Fibroblast of the conjunctiva (primary cell): ENCODE data around the gene SERP2.

ENCODE experiments used
- DNase-seq: peaks from one replicate; pipeline ENCODE4 v3.0.0-alpha.2; 2010; ENCODE audit warnings: low read depth

The SERP2 gene

DNA sequence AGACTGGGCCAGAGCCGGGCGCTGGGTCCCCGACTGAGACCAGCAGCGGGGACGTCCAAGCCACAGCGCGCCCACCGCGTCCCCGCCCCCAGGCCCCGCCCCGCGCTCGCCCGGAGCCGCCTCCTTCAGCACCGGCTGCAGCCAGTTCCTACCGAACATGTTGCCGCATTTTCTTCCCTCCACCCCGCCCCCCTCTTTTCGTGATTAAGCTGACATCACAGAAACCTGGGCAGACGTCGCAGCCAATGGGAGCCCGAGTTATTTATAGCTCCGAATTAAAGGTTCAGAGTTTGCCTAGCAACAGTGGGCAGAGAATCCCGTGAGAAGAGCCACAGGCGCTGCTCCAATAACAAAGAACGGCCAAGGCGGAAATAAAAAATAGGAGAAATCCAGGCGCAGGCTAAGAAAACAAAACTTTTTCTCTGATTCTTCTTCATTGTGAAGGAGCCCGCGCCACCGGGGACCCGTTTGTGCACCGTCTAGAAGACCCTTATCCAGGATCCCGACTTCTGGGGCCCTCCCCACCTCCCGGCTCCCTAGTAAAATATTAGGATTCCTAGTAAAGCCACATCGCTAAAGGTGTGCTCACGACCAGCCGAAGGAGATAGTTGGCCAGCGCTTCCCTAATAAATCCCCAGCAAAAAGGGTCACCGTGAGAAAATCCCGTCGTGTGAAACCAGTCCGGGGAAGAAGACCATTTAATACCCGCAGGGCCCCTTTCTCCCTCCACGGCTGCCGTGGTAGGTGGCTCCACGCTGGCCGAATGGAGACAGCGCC, 61.7 kb downstream of the SERP2 start:
- DNase-seq: peak; percentile 96

DNA sequence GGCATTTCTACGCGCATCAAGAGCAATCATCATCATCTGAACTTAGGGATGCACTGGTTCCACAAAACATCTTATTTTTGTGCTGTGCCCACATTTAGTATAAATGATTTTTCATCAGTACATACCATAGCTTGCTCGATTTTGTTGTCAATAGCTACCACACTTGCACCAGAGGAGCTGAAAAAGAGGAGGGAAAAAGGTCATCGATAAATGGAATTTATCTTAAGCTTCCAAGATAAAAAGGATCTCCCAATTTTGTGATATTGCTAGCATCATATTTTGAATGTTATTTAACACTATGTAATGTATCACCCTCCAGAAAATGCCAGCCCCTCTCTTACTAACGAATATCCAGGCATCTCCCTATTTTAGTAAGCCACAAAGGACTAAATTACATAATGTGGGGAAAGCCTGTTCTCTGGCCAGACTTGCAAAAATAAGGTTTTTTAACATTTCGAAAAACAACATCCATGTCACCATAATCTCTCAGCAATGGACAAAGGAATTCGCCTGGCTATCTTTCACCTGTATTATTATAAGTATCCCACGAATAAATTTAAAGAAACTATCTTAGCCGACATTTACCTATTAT, 62.4 kb downstream of the SERP2 start:
- DNase-seq: no peak

DNA sequence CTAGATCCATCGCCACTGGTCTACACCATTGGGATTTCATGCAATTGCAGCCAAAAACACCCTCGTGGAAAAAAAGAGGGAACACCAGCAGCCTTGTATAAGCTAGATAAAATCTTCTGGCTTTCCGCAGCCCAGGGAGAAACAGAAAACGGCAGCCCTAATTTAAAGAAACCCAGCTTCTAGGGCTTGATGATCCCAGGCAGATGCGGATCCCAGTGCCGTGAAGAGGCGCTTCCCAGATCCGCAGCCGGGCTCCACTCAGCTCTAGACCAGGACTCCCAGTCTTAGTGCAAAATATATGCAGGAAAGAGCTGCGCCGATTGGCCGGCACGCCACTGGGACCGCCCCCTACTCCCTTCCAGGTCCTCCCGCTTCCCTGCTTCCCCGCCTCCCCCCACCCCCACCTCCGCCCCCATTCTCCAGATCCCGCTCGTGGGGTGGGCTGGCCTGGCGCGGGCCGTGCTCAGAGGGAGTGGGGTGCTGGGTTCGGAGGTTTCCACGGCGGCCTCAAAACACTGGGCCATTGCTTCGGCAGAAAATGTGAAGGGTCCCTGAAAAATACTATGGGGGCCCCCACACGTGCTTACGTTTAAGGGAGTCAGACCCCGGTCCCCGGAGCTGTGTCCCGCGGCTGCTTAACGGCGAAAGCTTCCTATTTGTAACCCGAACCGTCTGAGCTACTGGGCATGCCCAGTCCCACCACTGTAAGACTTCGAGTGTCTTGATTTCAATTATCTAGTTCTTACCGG, 63.1 kb downstream of the SERP2 start:
- DNase-seq: peak; percentile 89

DNA sequence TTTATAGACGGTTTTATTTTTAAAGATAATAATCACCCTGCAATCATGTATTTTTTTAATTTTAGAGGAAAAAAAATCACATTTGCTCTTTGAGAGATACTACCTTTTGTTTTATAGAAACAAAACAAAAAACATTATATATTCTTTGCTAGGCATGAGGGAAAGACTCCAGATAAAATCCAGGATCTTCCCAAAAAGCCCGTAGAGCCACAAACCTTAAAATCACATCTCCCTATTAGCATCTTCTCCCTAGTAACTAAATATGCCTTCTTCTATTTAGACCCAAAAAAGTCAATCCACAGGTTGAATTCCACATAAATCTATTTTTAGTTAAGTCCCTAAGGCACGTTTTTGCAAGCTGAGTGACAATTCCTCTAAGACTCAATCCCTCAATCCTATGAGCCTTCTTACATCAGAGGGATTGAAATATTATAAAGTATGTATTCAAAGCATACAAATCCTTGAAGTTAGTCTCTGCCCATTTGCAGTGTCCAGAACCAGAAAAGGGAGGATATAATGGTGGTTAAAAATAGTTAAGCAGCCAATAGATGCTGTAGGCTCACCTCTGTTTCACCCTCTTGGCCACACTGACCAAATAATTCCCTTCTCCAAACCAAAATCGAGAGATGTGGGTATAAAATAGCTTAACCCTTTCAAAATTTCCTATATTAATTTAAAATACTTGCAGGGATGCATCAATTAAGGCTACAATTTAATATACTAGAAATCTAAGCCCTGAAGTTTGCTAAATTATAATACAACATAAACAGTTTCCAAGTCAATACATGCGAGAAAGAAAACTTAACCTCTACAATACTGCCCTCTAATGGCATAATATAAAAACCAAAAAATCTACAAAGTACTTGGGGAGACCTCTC, 64.0 kb downstream of the SERP2 start:
- peak; percentile 35 for DNase-seq

DNA sequence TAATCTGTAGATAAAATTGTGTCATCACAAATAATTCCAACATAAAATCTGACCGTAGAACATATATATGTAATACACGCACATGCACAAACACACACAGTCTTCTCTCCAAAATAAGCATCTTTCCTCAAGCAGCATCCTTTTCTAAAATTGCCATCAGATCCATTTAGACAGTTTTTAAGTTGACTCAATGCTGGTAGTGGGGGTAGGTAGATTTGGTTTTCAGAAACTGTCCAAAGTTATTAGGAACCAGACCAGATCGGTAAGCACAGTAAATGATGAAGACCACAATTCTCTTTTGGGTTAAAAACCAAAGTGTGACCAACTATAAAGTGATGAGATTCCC, 64.6 kb downstream of the SERP2 start:
- DNase-seq: no peak

DNA sequence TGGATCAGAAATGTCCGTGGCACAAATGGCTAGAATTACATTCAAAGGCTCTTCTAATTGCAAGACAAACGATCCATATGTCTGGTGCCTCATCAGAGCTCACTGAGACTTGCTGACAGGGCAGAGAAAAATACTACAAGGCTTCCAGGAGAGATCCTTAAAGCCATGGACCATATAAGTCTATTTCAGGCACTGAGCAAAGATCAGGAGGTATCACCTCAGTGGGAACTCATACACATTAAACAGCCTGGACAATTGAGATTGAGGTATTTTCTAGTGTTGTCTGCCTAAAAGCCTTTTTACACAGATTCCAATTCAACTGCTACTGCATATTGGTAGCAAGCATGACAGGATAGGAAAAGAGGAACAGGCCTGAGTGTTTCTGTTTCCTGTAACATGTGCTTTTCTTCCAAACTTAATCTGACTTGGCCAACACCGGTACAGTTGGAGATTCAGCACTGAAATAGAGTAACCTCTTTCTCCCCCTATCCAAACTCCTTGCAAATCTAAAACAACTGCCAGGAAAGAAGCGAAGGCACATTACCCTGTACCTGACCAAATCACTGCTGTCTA, 65.9 kb downstream of the SERP2 start:
- no peak for DNase-seq

DNA sequence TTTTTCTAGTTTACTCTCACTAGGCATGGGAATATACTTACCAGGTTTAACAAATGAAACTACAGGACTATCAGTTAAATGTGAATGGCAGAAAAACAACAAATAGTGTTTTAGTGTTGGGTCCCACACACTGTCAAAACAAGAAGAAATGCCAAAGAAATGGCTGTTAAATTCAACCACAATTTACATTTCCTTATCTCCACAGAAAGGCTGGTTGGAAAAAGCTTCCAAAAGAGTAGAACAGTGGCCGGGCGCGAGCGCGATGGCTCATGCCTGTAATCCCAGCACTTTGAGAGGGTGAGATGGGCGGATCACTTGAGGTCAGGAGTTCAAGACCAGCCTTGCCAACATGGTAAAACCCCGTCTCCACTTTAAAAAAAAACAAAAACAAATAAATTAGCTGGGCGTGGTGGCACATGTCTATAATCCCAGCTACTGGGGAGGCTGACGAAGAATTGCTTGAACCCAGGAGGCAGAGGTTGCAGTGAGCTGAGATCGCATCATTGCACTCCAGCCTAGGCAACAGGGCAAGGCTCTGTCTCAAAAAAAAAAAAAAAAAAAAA, 66.5 kb downstream of the SERP2 start:
- DNase-seq: no peak
